RWPE1 (cell line): Measurements from ENCODE around the gene PTCD2.

Experiments used
- CTCF ChIA-PET: fragments of 350-600 bp; sonication (Branson Sonifier 250); formaldehyde crosslinking; extraction: SDS; loops from one replicate; lab custom pipeline; 2021; lab: Yijun Ruan, JAX
- POLR2A ChIA-PET: fragments of 400-600 bp; formaldehyde crosslinking; extraction: SDS; loops from one replicate; lab custom pipeline; 2020; ENCODE audit warnings: antibody characterized with exemption; ENCODE audit not compliant: low non-redundant PET; lab: Yijun Ruan, JAX
- DNase-seq: peaks from one replicate; pipeline ENCODE4 v3.0.0; 2012; ENCODE audit warnings: low spot score
- H3K27ac ChIP-seq: fragments of 450-650 bp; 2 replicates; pipeline ENCODE4 v1.5.1; 2017
- TF ChIP-seq, protein P1 (sequence below): fragments of 450-650 bp; conservative IDR thresholded peaks from 2 replicates; pipeline ENCODE4 v1.5.1; 2017; ENCODE audit warnings: low read depth, mild to moderate bottlenecking

Gene PTCD2

DNA sequence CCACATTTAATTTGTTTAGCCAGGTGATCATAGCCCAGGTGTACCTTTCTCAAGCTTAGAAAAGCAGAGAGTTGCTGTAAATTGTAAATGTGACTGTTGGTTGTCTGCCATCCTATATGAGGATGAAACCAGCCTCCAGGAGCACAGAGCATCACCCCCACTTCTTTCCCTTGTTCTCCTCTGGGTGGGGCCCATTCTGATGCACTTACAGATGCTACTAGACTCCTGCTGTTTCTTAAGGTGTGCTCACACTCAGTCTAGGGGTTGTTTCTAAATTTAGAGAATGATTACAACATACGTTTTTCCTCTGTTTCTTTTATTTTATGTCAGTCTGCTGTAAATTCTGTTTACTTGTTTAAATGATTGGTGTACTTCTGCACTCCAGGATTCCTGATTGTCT, 10.5 kb downstream of the PTCD2 start:
- no peak for DNase-seq
- no peak overlapping the region for H3K27ac ChIP-seq
- TF ChIP-seq, protein P1, sequence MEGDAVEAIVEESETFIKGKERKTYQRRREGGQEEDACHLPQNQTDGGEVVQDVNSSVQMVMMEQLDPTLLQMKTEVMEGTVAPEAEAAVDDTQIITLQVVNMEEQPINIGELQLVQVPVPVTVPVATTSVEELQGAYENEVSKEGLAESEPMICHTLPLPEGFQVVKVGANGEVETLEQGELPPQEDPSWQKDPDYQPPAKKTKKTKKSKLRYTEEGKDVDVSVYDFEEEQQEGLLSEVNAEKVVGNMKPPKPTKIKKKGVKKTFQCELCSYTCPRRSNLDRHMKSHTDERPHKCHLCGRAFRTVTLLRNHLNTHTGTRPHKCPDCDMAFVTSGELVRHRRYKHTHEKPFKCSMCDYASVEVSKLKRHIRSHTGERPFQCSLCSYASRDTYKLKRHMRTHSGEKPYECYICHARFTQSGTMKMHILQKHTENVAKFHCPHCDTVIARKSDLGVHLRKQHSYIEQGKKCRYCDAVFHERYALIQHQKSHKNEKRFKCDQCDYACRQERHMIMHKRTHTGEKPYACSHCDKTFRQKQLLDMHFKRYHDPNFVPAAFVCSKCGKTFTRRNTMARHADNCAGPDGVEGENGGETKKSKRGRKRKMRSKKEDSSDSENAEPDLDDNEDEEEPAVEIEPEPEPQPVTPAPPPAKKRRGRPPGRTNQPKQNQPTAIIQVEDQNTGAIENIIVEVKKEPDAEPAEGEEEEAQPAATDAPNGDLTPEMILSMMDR: no peak
- ChIA-PET POLR2A (no interaction called here), CTCF (no interaction called here)

DNA sequence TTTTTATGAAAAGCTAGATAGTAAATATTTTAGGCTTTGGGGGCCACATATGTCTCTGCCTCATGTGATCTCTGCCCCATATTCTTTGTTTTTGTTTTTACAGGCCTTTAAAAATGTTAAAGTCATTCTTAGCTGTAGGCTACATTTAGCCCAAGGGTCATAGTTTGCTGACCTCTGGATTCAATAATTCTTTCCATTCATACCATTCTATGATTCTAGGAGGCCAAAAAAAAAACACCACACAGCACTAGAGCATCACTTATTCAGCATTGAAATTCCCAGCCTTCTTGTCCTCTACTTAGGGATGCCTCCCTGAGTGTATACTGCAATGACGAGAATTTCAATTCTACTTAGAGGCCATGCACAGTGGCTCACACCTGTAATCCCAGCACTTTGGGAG, 17.0 kb downstream of the PTCD2 start:
- ChIA-PET POLR2A (interaction anchor here (0.9 kb wide), 1 partner anchor 17 kb away, joined by 3 read pairs; the partner anchor contains the start of genes MRPS27 and PTCD2), CTCF (no interaction called here)
- DNase-seq: no peak
- H3K27ac ChIP-seq: no peak overlapping the region
- TF ChIP-seq, protein P1: no peak

DNA sequence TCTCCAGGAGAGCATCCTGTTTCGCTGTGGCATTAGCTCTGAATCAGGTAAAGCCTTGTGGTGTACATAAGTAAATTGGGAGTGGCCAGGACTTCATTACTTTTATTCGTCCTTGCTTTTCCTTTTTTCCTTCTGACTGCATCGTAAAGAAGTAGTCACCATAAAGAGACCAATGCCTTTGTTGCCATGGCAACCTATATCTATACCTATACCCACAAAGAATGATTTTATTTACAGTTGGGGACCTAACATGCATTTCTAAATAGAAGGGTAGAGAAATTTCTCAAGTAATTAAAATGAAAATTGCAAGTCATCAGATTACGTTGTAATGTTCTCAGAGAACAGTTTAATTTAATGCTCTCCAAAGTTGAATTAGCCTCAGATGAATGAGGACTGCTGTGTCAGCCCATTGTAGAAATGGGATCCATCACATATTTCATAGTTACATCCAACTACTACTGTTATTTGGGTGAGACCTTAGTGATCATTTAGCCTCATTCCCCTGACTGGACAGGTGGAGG, 18.6 kb downstream of the PTCD2 start:
- CTCF ChIA-PET: interaction anchor here (0.5 to 0.6 kb wide), 2 partner anchors 43 to 435 kb away, joined by 4 read pairs; no protein-coding TSS in a partner anchor
- no peak for DNase-seq
- TF ChIP-seq, protein P1: no peak
- no peak overlapping the region for H3K27ac ChIP-seq
- POLR2A ChIA-PET: no interaction called here

DNA sequence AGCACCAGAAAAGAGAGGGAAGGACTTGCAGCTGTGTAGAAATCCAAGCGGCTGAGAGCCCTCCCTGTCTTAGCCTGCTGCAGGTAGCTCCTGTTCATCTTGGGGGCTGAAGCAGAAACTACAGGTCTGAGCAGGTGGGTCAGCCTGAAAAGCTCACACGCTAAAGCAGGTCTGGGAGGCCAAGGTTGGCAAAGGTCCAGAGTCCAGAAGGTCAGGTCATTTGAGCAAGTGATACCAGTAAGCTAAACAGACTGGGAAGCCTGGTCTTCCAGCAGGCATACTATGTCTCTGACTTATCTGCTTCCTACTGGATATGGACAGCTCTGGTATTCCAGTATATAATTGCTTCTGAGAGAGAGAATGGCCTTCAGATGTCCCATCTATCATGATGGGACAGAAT, 26.2 kb downstream of the PTCD2 start:
- ChIA-PET POLR2A (no interaction called here), CTCF (interaction anchor here (0.6 kb wide), 1 partner anchor 483 kb away, joined by 3 read pairs; no protein-coding TSS in a partner anchor)
- DNase-seq: no peak
- peak overlapping the region; percentile 33; the same call in 1 of the 2 replicates for H3K27ac ChIP-seq
- TF ChIP-seq, protein P1: no peak

DNA sequence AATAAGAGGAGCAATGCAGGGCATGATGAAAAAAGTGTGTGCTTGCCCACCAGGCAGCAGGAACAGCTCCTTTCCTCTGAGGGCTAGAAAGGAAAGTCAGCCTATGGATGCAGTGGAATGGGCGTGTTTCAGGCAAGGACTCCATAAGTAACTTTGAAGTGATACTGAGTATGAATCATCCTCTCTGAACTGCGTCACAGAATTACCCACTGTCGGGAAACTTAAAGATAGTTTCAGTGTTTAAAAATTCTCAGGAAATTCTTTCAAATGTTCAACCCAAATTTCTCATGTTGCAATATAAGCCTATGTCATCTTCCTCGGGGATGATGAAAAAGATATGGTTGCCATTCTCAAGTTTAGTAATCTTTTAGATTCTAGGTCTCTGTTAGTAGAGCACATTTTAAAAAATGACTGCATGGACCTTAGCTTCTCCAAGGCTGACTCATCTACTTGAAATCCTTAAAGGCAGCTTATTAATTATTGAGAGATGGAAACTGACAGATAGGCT, 27.7 kb downstream of the PTCD2 start:
- peak; percentile 93 for DNase-seq
- TF ChIP-seq, protein P1: no peak
- ChIA-PET CTCF (interaction anchor here (0.5 to 1.6 kb wide), 3 partner anchors 12 to 1107 kb away, joined by 3 to 6 read pairs (median 3); no protein-coding TSS in a partner anchor), POLR2A (no interaction called here)
- peak overlapping the region; percentile 84 for H3K27ac ChIP-seq

DNA sequence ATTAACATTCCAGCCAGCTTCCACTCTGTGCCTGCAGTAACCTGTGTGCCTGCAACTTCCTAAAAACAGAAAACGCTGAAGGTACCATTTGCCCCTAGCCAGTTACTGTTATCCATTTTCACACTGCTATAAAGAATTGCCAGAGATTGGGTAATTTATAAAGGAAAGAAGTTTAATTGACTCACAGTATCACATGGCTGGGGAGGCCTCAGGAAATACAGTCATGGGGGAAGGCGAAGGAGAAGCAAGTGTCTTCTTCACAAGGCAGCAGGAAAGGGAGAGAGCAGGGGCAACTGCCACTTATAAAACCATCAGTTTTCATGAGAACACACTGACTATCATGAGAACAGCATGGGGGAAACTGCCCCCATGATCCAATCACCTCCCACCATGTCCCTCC, 31.2 kb downstream of the PTCD2 start:
- H3K27ac ChIP-seq: no peak overlapping the region
- CTCF ChIA-PET: no interaction called here
- TF ChIP-seq, protein P1: no peak
- no peak for DNase-seq
- POLR2A ChIA-PET: no interaction called here
